Stromal cell of bone marrow (primary cell): ENCODE results near the gene SPOCK1.

Experiments used
- DNase-seq: peaks from one replicate; pipeline ENCODE4 v3.0.0-alpha.2; 2012; ENCODE audit warnings: low read depth

SPOCK1 gene

GRCh38 chr5:137148159-137148558, 351.0 kb downstream of the SPOCK1 start:
- no peak for DNase-seq

- no peak for DNase-seq
Measured at GRCh38 chr5:137147346-137147745, 351.8 kb downstream of the SPOCK1 start.

GRCh38 chr5:137146402-137146890, 352.7 kb downstream of the SPOCK1 start:
- DNase-seq: peak; percentile 99

- DNase-seq: no peak
Measured at GRCh38 chr5:137145721-137146120, 353.4 kb downstream of the SPOCK1 start.

- DNase-seq: no peak
Measured at GRCh38 chr5:137144656-137145055, 354.5 kb downstream of the SPOCK1 start.

- peak; percentile 86 for DNase-seq
Measured at GRCh38 chr5:137142764-137143605, 356.1 kb downstream of the SPOCK1 start.

GRCh38 chr5:137142346-137142745, 356.8 kb downstream of the SPOCK1 start:
- DNase-seq: no peak

- no peak for DNase-seq
Measured at GRCh38 chr5:137141779-137142178, 357.3 kb downstream of the SPOCK1 start.

- no peak for DNase-seq
Measured at GRCh38 chr5:137136991-137137632, 362.0 kb downstream of the SPOCK1 start.

GRCh38 chr5:137134920-137135532, 364.1 kb downstream of the SPOCK1 start:
- no peak for DNase-seq

GRCh38 chr5:137129886-137130680, 369.0 kb downstream of the SPOCK1 start:
- no peak for DNase-seq

- DNase-seq: no peak
Measured at GRCh38 chr5:137128012-137128411, 371.1 kb downstream of the SPOCK1 start.

GRCh38 chr5:137126829-137127228, 372.3 kb downstream of the SPOCK1 start:
- no peak for DNase-seq

- DNase-seq: no peak
Measured at GRCh38 chr5:137122558-137122957, 376.6 kb downstream of the SPOCK1 start.

GRCh38 chr5:137122075-137122474, 377.1 kb downstream of the SPOCK1 start:
- DNase-seq: peak; percentile 82

GRCh38 chr5:137119321-137119720, 379.8 kb downstream of the SPOCK1 start:
- no peak for DNase-seq

GRCh38 chr5:137118629-137119028, 380.5 kb downstream of the SPOCK1 start:
- no peak for DNase-seq

GRCh38 chr5:137115152-137115551, 384.0 kb downstream of the SPOCK1 start:
- DNase-seq: no peak

GRCh38 chr5:137114529-137114928, 384.6 kb downstream of the SPOCK1 start:
- DNase-seq: no peak

- DNase-seq: no peak
Measured at GRCh38 chr5:137113939-137114338, 385.2 kb downstream of the SPOCK1 start.

GRCh38 chr5:137113161-137113560, 386.0 kb downstream of the SPOCK1 start:
- DNase-seq: no peak
